Muscle of leg (tissue), 11 donors: ENCODE measurements around the gene NCKAP1. TPM values are rescaled to one million over a fixed set of nuclear protein-coding genes. Genes with fewer than 3 reads are reported as not detected.
"Not testable (repeated sequence)": the region's sequence is repeated elsewhere in the genome, so short reads cannot be mapped to it uniquely, and the experiment has no call there.

ENCODE experiments used
- DNase-seq: peaks from one replicate; pipeline ENCODE4 v3.0.0; 2013
- H3K27ac ChIP-seq: one replicate; pipeline ENCODE4 v1.5.1; 2013; ENCODE audit warnings: mild to moderate bottlenecking, low read length, control low read depth
- H3K27me3 ChIP-seq: one replicate; pipeline ENCODE4 v1.6.1; 2013; ENCODE audit warnings: low read length; ENCODE audit not compliant: control insufficient read depth, insufficient read depth
- H3K36me3 ChIP-seq: one replicate; pipeline ENCODE4 v1.6.1; 2013; ENCODE audit warnings: low read length; ENCODE audit not compliant: control insufficient read depth, insufficient read depth
- H3K4me1 ChIP-seq: one replicate; pipeline ENCODE4 v1.6.1; 2013; ENCODE audit warnings: low read length; ENCODE audit not compliant: control insufficient read depth, insufficient read depth
- H3K4me3 ChIP-seq: one replicate; pipeline ENCODE4 v1.5.1; 2013; ENCODE audit warnings: low read length, control low read depth
- H3K9me3 ChIP-seq: replicated peaks from 2 replicates; pipeline ENCODE4 v1.6.1; 2013; ENCODE audit warnings: low read depth, low read length; ENCODE audit not compliant: control insufficient read depth
- WGBS: methylation state at CpG from one replicate; pipeline ENCODE4 v1.1.5; 2013; ENCODE audit warnings: missing lambda C conversion rate; ENCODE audit not compliant: insufficient coverage; 5-methylcytosine and 5-hydroxymethylcytosine counted together
- polyA plus RNA-seq, 8 donors: library from polyadenylated mRNA; unstranded; fragments of 120-200 nt; gene quantifications; one replicate each; pipeline versions ENCODE4 v1.2.1 to v1.2.3, GENCODE V29; 2013; ENCODE audit warnings: inconsistent platforms in 1 of 8, low replicate concordance in 1 of 8; ENCODE audit not compliant: insufficient read length in 8 of 8, insufficient read depth in 1 of 8
- total RNA-seq: library from RNA; stranded (reverse); fragments of 120-200 nt; gene quantifications from one replicate; pipeline ENCODE4 v1.2.4, GENCODE V29; 2013

The NCKAP1 gene
- total and polyA plus RNA-seq, 9 donors, result 71.9 to 98.5 (median 82.7) TPM

DNA sequence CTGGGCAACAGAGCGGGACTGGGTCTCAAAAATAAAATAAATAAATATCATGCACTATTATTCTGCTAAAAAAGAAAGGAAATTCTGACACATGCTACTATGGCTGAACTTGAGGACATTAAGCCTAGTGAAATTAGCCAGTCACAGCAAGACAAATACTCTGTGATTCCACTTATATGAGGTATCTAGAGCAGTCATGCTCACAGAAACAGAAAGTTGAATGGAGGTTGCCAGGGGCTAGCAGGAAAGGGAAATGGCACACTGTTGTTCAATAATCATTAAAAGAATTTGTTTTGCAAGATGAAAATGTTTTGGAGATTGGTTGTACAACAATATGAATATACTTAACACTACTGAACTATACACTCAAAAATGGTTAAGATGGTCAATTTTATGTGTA lies 60.8 kb downstream of the NCKAP1 start:
- Histone ChIP-seq H3K4me3 (no peak overlapping the region), H3K9me3 (no peaks in the 10 kb centered on the region), H3K27me3 (no peaks in the 10 kb centered on the region), H3K36me3 (peaks cover 11% of the 10 kb centered on the region), H3K4me1 (no peaks in the 10 kb centered on the region), H3K27ac (no peak overlapping the region)
- DNase-seq, result no peak
- no CpG with 5 or more reads among the region's 1 CpG for WGBS

DNA sequence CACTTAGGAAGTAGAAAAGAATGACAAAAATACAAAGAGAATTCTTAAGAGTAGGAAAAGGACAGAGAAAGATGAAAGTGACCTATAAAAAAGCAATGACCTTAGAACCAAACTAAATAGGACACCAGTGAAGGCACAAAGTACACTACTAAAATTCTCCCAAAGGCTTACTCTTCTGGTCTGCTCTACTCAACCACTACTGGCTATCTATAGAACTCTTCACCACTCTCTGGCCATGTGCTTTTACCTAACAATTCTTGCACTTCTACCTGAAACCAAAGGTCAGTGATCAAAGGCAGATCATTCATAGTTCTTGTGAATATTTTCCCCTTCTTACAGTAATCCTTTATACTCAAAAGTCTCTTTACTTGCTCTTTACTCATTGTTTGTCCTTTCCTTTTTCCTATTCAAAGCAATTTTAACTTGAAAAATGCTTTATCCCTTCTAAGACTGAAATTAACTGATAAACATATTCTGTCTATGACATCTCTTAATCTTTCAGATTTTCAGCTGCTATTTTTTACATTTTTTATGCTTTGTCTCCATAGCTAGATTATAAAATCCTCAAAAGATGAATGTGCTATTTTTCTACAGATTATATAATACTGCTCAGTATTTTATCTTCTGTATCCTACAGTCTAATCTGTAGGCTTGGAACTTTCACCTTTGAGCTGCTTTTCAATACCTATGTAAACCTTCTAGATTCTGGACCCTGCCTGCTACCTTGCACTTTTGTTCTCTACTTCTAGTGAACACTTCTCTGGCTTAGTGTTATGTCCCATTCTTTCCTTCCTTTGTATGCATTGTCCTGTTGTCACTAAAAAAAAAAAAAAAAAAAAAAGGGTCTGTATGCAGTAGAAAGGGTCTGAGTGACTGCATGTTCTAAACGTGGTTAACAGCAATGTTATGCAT lies 64.6 kb downstream of the NCKAP1 start:
- Histone ChIP-seq H3K36me3 (peaks cover 14% of the 10 kb centered on the region), H3K27ac (no peak overlapping the region), H3K4me3 (no peak overlapping the region), H3K9me3 (peaks cover 5% of the 10 kb centered on the region), H3K27me3 (no peaks in the 10 kb centered on the region), H3K4me1 (no peaks in the 10 kb centered on the region)
- DNase-seq, result no peak
- WGBS, result no CpG with 5 or more reads among the region's 1 CpG

DNA sequence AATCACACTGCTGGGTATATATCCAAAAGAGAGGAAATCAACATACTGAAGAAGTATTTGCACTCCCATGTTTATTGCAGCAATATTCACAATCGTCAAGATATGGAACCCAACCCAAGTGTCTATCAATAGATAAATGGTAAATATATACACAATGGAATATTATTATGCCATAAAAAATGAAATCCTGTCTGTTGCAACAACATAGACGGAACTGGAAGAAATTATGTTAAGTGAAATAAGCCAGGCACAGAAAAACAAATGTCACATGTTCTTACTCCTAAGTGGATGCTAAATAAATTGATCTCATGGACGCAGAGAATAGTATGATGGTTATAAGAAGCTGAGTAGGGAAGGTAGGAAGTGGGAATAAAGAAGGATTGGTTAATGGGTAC lies 65.7 kb downstream of the NCKAP1 start:
- H3K36me3 ChIP-seq, result peaks cover 16% of the 10 kb centered on the region
- H3K9me3 ChIP-seq, result peaks cover 5% of the 10 kb centered on the region
- H3K27me3 ChIP-seq, result no peaks in the 10 kb centered on the region
- no peak overlapping the region for H3K4me3 ChIP-seq
- H3K4me1 ChIP-seq, result no peaks in the 10 kb centered on the region
- H3K27ac ChIP-seq, result no peak overlapping the region
- WGBS, result no CpG with 5 or more reads among the region's 3 CpGs
- DNase-seq, result no peak

- Histone ChIP-seq H3K36me3 (peaks cover 11% of the 10 kb centered on the region), H3K4me1 (no peaks in the 10 kb centered on the region), H3K27ac (no peak overlapping the region), H3K9me3 (peaks cover 5% of the 10 kb centered on the region), H3K27me3 (no peaks in the 10 kb centered on the region), H3K4me3 (no peak overlapping the region)
- DNase-seq, result no peak
- no CpG with 5 or more reads among the region's 3 CpGs for WGBS
Measured at GRCh38 chr2:182971820-182972547, 66.3 kb downstream of the NCKAP1 start.

DNA sequence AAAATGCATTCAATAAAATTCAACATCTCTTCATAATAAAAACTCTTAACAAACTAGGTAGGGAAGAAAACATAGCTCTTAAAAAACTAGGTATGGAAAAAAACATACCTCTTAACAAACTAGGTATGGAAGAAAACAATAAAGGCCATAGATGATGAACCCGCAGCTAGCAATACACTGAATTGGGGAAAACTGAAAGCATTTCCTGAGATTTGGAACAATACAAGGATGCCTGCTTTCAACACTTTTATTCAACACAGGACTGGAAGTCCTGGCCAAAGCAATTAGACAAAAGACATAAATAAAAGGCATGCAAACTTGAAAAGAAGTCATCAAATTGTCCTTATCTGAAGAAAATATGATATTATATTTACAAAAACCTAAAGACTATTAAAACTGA lies 67.8 kb downstream of the NCKAP1 start:
- Histone ChIP-seq H3K9me3 (peaks cover 5% of the 10 kb centered on the region), H3K4me3 (no peak overlapping the region), H3K27ac (no peak overlapping the region), H3K27me3 (no peaks in the 10 kb centered on the region), H3K36me3 (peaks cover 10% of the 10 kb centered on the region), H3K4me1 (no peaks in the 10 kb centered on the region)
- no peak for DNase-seq
- no CpG with 5 or more reads among the region's 1 CpG for WGBS

- Histone ChIP-seq H3K36me3 (peaks cover 8% of the 10 kb centered on the region), H3K4me3 (no peak overlapping the region), H3K4me1 (no peaks in the 10 kb centered on the region), H3K9me3 (peaks cover 5% of the 10 kb centered on the region), H3K27ac (no peak overlapping the region), H3K27me3 (no peaks in the 10 kb centered on the region)
- no peak for DNase-seq
Measured at GRCh38 chr2:182968493-182968892, 69.8 kb downstream of the NCKAP1 start.

DNA sequence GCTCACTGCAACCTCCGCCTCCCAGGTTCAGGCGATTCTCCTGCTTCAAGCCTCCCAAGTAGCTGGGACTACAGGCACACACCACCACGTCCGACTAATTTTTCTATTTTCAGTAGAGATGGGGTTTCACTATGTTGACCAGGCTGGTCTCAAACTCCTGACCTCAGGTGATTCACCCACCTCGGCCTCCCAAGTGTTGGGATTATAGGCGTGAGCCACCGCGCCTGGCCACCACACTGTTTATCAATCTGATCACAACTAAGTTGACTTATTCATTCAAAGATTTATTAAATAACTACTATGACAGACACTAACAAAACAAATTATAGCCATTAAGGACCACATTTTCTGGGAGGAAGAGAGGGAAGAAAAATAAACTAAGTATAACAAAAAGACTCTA lies 71.9 kb downstream of the NCKAP1 start:
- not testable (repeated sequence) for H3K27me3 ChIP-seq, H3K9me3 ChIP-seq, H3K27ac ChIP-seq, H3K36me3 ChIP-seq, H3K4me1 ChIP-seq, DNase-seq, H3K4me3 ChIP-seq
- 100% methylated on average over 6 of the region's 8 CpGs for WGBS

DNA sequence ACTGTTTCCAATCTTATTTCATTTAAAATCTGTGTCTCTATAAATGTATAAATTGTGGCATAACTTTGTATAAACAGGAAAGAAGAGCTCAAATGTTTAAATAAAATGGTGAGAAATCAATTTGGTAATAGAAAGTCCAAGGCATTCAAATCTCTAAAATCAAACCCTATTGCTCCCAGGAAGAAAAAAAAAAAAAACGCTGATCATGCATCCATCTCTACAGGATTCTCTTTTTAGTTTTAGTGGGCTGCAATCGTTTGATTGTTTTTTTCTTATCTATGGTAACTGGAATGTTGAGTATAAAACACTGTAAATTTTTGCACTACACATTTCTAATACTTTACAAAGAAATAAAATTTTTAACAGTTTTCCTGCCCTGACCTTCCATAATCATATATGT lies 75.6 kb downstream of the NCKAP1 start:
- WGBS, result no CpG with 5 or more reads among the region's 2 CpGs
- no peak for DNase-seq
- Histone ChIP-seq H3K4me1 (no peaks in the 10 kb centered on the region), H3K9me3 (no peaks in the 10 kb centered on the region), H3K36me3 (peaks cover 9% of the 10 kb centered on the region), H3K4me3 (no peak overlapping the region), H3K27me3 (no peaks in the 10 kb centered on the region), H3K27ac (no peak overlapping the region)

DNA sequence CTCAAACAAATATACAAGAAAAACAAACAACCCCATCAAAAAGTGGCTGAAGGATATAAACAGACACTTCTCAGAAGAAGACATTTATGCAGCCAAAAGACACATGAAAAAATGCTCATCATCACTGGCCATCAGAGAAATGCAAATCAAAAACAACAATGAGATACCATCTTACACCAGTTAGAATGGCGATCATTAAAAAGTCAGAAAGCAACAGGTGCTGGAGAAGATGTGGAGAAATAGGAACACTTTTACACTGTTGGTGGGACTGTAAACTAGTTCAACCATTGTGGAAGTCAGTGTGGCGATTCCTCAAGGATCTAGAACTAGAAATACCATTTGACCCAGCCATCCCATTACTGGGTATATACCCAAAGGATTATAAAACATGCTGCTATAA lies 77.4 kb downstream of the NCKAP1 start:
- not testable (repeated sequence) for H3K36me3 ChIP-seq, H3K4me1 ChIP-seq, DNase-seq, H3K9me3 ChIP-seq, H3K27ac ChIP-seq, H3K27me3 ChIP-seq, H3K4me3 ChIP-seq
- no CpG with 5 or more reads among the region's 2 CpGs for WGBS

- no peaks in the 10 kb centered on the region for H3K4me1 ChIP-seq
- no peak overlapping the region for H3K27ac ChIP-seq
- H3K27me3 ChIP-seq, result no peaks in the 10 kb centered on the region
- no peaks in the 10 kb centered on the region for H3K9me3 ChIP-seq
- peaks cover 13% of the 10 kb centered on the region for H3K36me3 ChIP-seq
- no peak overlapping the region for H3K4me3 ChIP-seq
- no peak for DNase-seq
Measured at GRCh38 chr2:182954789-182955188, 83.5 kb downstream of the NCKAP1 start.
